Myocyte (in vitro differentiated cells): ENCODE data around the gene UNKL. TPM values are rescaled to one million over a fixed set of nuclear protein-coding genes. Genes with fewer than 3 reads are reported as not detected.
A peak's percentile ranks its signal among the peaks of the same experiment; 100 is the strongest.
"Not testable (repeated sequence)": the region's sequence is repeated elsewhere in the genome, so short reads cannot be mapped to it uniquely, and the experiment has no call there.

Experiments
- DNase-seq: peaks from one replicate; pipeline ENCODE4 v3.0.0-alpha.2; 2012; ENCODE audit warnings: low read depth
- total RNA-seq: library from RNA; depleted of rRNA; stranded (reverse); fragments of >200 nt; gene quantifications from 2 replicates; pipeline ENCODE4 v1.2.3, GENCODE V29; 2014

UNKL gene
- total RNA-seq, 1 donor from 2014 or later, result 18.9 TPM

- DNase-seq, result no peak
Observed at GRCh38 chr16:1446296-1447080, 32.0 kb upstream of the UNKL start.

GRCh38 chr16:1445518-1446203 is 31.2 kb upstream of the UNKL start:
- DNase-seq, result no peak

GRCh38 chr16:1444730-1445517 is 30.4 kb upstream of the UNKL start:
- no peak for DNase-seq

- DNase-seq, result no peak
Observed at GRCh38 chr16:1443980-1444729, 29.7 kb upstream of the UNKL start, which contains the start of gene CCDC154. CCDC154 (minus strand) TSS chr16:1444556; CDS start chr16:1444322, 234 bp downstream.

GRCh38 chr16:1443403-1443973 is 29.0 kb upstream of the UNKL start:
- DNase-seq, result no peak

- DNase-seq, result no peak
Observed at GRCh38 chr16:1442697-1443096, 28.2 kb upstream of the UNKL start.

GRCh38 chr16:1441391-1441829 is 26.9 kb upstream of the UNKL start:
- DNase-seq, result peak; percentile 5

GRCh38 chr16:1439699-1440074 is 25.2 kb upstream of the UNKL start:
- not testable (repeated sequence) for DNase-seq

GRCh38 chr16:1439058-1439698 is 24.7 kb upstream of the UNKL start:
- DNase-seq, result no peak

GRCh38 chr16:1438229-1439057 is 23.9 kb upstream of the UNKL start:
- DNase-seq, result no peak

GRCh38 chr16:1437606-1438005 is 23.1 kb upstream of the UNKL start:
- no peak for DNase-seq

- no peak for DNase-seq
Observed at GRCh38 chr16:1436731-1437355, 22.3 kb upstream of the UNKL start.

- no peak for DNase-seq
Observed at GRCh38 chr16:1435921-1436697, 21.6 kb upstream of the UNKL start.

GRCh38 chr16:1434644-1435592 is 20.4 kb upstream of the UNKL start:
- no peak for DNase-seq

GRCh38 chr16:1433756-1434155 is 19.3 kb upstream of the UNKL start:
- no peak for DNase-seq

GRCh38 chr16:1433263-1433560 is 18.7 kb upstream of the UNKL start:
- no peak for DNase-seq
